ENCODE data around the gene SUCLG1. TPM values are rescaled to one million over a fixed set of nuclear protein-coding genes. Genes with fewer than 3 reads are reported as not detected.

Gene SUCLG1
- total RNA-seq: 68.2 and 90.8 TPM in 2 replicates

GRCh38 chr2:84459018-84459943 is at the start of gene SUCLG1:
SUCLG1 (minus strand) TSS chr2:84459280; CDS start chr2:84459269, 11 bp downstream.

Other genes with a start within 250 kb of the SUCLG1 start
- gene DNAH6, start 57.2 kb upstream of the SUCLG1 start, total RNA-seq: 0.29 and 0.35 TPM in 2 replicates